Measurements from ENCODE around the gene PHC2. TPM values are rescaled to one million over a fixed set of nuclear protein-coding genes. Genes with fewer than 3 reads are reported as not detected.

PHC2 gene
- total RNA-seq, 1 experiment from 2014 or later: 9.4 TPM

GRCh38 chr1:33384040-33384812 is 46.7 kb downstream of the PHC2 start:
- Histone ChIP-seq H3K23me2 (ENCODE audit: insufficient read length, low read depth, low read length, poor library complexity, severe bottlenecking) (no peaks in the 10 kb centered on the region), H3K9me3 (ENCODE audit: control insufficient read depth, low read depth, low read length) (no peaks in the 10 kb centered on the region), H2AFZ (ENCODE audit: low read length) (no peak overlapping the region), H2BK12ac (ENCODE audit: insufficient read length, low read depth, low read length) (no peak overlapping the region), H4K8ac (replicated peaks; ENCODE audit: insufficient read length, low read depth, low read length) (no peak overlapping the region), H4K20me1 (ENCODE audit: control insufficient read depth, insufficient read depth, insufficient read length) (no peaks in the 10 kb centered on the region), H3K18ac (ENCODE audit: insufficient read length, low read depth, low read length) (no peak overlapping the region), H3T11ph (ENCODE audit: low read length) (no peak overlapping the region), H3K14ac (ENCODE audit: insufficient read depth, low read length) (no peak overlapping the region), H3K79me2 (ENCODE audit: insufficient read depth, low read length) (no peaks in the 10 kb centered on the region), H4K5ac (ENCODE audit: insufficient read length, low read depth, low read length) (no peak overlapping the region), H2BK20ac (ENCODE audit: low read depth, low read length, poor library complexity, severe bottlenecking) (no peak overlapping the region), H3K4me1 (ENCODE audit: insufficient read depth, low read length) (no peaks in the 10 kb centered on the region; the same call in 1 of the 2 replicates), H3K79me1 (ENCODE audit: insufficient read depth, low read depth, low read length, poor library complexity, severe bottlenecking) (no peaks in the 10 kb centered on the region), H3K27ac (ENCODE audit: insufficient read length, low read depth, low read length) (no peak overlapping the region), H3K56ac (ENCODE audit: insufficient read length, low read depth, low read length) (no peak overlapping the region), H3K23ac (ENCODE audit: insufficient read length, low read depth, low read length) (no peak overlapping the region), H3K9ac (ENCODE audit: extremely low read depth, insufficient read length, low read length) (no peak overlapping the region), H2BK15ac (ENCODE audit: low read depth, low read length) (no peak overlapping the region), H3K4ac (ENCODE audit: low read depth, low read length) (no peak overlapping the region), H3K27me3 (ENCODE audit: insufficient read depth, low read length) (no peaks in the 10 kb centered on the region), H2BK120ac (ENCODE audit: low read depth, low read length, poor library complexity, severe bottlenecking) (no peak overlapping the region), H4K91ac (ENCODE audit: insufficient read length, low read depth, low read length) (no peak overlapping the region), H2AK5ac (ENCODE audit: insufficient read length, low read length) (no peak overlapping the region), H3K4me2 (ENCODE audit: insufficient read depth, insufficient read length, low read length) (no peak overlapping the region), H2BK5ac (ENCODE audit: insufficient read length, low read length) (no peak overlapping the region)
- no peak overlapping the region; a peak in 1 of 5 replicates for H3K4me3 Mint-ChIP-seq
- no peak for DNase-seq
- TF ChIP-seq CTCF (conservative IDR thresholded peaks at IDR 0.05): no peak
- peaks cover 26% of the 10 kb centered on the region in 2 experiments for H3K4me1 Mint-ChIP-seq
- H3K27ac Mint-ChIP-seq: no peak overlapping the region
- H3K36me3 Mint-ChIP-seq (ENCODE audit: insufficient read depth in 1 of 3, low read depth in 3 of 3): no peaks in the 10 kb centered on the region
- no CpG with 5 or more reads among the region's 7 CpGs for WGBS (ENCODE audit: extremely low coverage, insufficient read length, low lambda C conversion rate)
- peaks cover 9% of the 10 kb centered on the region for H3K27me3 Mint-ChIP-seq (ENCODE audit: low read depth)
- no peaks in the 10 kb centered on the region for H3K9me3 Mint-ChIP-seq

All from H9 (cell line).